ENCODE measurements around the gene PIGU. TPM values are rescaled to one million over a fixed set of nuclear protein-coding genes. Genes with fewer than 3 reads are reported as not detected.

PIGU gene
- polyA plus RNA-seq, 1 donor from 2014 or later, result 35.8 TPM

- H3K27ac ChIP-seq (ENCODE audit: low read length), result no peak overlapping the region
- H3K9ac ChIP-seq (ENCODE audit: low read length), result no peak overlapping the region
These were observed 95.3 kb downstream of the PIGU start for GRCh38 chr20:34581341-34582184.

GRCh38 chr20:34579979-34580940, 96.6 kb downstream of the PIGU start:
- TF ChIP-seq EZH2 (IDR thresholded peaks at IDR 0.05; ENCODE audit: borderline replicate concordance, insufficient read depth, low read length, poor library complexity, severe bottlenecking) (no peak), TAF1 (IDR thresholded peaks at IDR 0.05; ENCODE audit: low read depth) (no peak)
- Histone ChIP-seq H3K27me3 (ENCODE audit: insufficient read depth, low read depth, low read length) (no peaks in the 10 kb centered on the region), H3K4me3 (ENCODE audit: low read length) (no peak overlapping the region), H3K36me3 (ENCODE audit: insufficient read depth, low read length) (no peaks in the 10 kb centered on the region), H3K9ac (ENCODE audit: low read length) (no peak overlapping the region), H2AFZ (ENCODE audit: low read depth, low read length) (no peak overlapping the region), H3K79me2 (replicated peaks; ENCODE audit: insufficient read depth, low read length) (no peaks in the 10 kb centered on the region), H3K9me2 (ENCODE audit: insufficient read depth, low read length) (no peaks in the 10 kb centered on the region), H3K9me3 (ENCODE audit: low read length) (no peaks in the 10 kb centered on the region), H3K4me2 (ENCODE audit: low read length) (no peak overlapping the region), H3F3A (ENCODE audit: insufficient read depth, low read length, poor library complexity, severe bottlenecking) (no peaks in the 10 kb centered on the region), H3K27ac (ENCODE audit: low read length) (no peak overlapping the region), H4K20me1 (ENCODE audit: insufficient read depth) (no peaks in the 10 kb centered on the region)

More at GRCh38 chr20:34581341-34582184, 95.3 kb downstream of the PIGU start:
- no peaks in the 10 kb centered on the region for H4K20me1 ChIP-seq (ENCODE audit: insufficient read depth)
- no peaks in the 10 kb centered on the region for H3K79me2 ChIP-seq (replicated peaks; ENCODE audit: insufficient read depth, low read length)
- H3K9me3 ChIP-seq (ENCODE audit: low read length), result no peaks in the 10 kb centered on the region
- no peaks in the 10 kb centered on the region for H3K36me3 ChIP-seq (ENCODE audit: insufficient read depth, low read length)
- no peaks in the 10 kb centered on the region for H3K27me3 ChIP-seq (ENCODE audit: insufficient read depth, low read depth, low read length)
- TF ChIP-seq, protein P1, sequence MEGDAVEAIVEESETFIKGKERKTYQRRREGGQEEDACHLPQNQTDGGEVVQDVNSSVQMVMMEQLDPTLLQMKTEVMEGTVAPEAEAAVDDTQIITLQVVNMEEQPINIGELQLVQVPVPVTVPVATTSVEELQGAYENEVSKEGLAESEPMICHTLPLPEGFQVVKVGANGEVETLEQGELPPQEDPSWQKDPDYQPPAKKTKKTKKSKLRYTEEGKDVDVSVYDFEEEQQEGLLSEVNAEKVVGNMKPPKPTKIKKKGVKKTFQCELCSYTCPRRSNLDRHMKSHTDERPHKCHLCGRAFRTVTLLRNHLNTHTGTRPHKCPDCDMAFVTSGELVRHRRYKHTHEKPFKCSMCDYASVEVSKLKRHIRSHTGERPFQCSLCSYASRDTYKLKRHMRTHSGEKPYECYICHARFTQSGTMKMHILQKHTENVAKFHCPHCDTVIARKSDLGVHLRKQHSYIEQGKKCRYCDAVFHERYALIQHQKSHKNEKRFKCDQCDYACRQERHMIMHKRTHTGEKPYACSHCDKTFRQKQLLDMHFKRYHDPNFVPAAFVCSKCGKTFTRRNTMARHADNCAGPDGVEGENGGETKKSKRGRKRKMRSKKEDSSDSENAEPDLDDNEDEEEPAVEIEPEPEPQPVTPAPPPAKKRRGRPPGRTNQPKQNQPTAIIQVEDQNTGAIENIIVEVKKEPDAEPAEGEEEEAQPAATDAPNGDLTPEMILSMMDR (IDR thresholded peaks at IDR 0.05; ENCODE audit: poor library complexity, severe bottlenecking), result no peak
- TF ChIP-seq POLR2AphosphoS5 (IDR thresholded peaks at IDR 0.05) (no peak), TAF1 (IDR thresholded peaks at IDR 0.05; ENCODE audit: low read depth) (no peak), RAD21 (conservative IDR thresholded peaks at IDR 0.05) (no peak), EZH2 (IDR thresholded peaks at IDR 0.05; ENCODE audit: borderline replicate concordance, insufficient read depth, low read length, poor library complexity, severe bottlenecking) (no peak), MXI1 (conservative IDR thresholded peaks at IDR 0.05; ENCODE audit: poor library complexity, severe bottlenecking) (no peak), EP300 (conservative IDR thresholded peaks at IDR 0.05; ENCODE audit: poor library complexity, severe bottlenecking) (no peak), SMC3 (conservative IDR thresholded peaks at IDR 0.05; ENCODE audit: poor library complexity) (no peak)
- TF ChIP-seq, protein P2, sequence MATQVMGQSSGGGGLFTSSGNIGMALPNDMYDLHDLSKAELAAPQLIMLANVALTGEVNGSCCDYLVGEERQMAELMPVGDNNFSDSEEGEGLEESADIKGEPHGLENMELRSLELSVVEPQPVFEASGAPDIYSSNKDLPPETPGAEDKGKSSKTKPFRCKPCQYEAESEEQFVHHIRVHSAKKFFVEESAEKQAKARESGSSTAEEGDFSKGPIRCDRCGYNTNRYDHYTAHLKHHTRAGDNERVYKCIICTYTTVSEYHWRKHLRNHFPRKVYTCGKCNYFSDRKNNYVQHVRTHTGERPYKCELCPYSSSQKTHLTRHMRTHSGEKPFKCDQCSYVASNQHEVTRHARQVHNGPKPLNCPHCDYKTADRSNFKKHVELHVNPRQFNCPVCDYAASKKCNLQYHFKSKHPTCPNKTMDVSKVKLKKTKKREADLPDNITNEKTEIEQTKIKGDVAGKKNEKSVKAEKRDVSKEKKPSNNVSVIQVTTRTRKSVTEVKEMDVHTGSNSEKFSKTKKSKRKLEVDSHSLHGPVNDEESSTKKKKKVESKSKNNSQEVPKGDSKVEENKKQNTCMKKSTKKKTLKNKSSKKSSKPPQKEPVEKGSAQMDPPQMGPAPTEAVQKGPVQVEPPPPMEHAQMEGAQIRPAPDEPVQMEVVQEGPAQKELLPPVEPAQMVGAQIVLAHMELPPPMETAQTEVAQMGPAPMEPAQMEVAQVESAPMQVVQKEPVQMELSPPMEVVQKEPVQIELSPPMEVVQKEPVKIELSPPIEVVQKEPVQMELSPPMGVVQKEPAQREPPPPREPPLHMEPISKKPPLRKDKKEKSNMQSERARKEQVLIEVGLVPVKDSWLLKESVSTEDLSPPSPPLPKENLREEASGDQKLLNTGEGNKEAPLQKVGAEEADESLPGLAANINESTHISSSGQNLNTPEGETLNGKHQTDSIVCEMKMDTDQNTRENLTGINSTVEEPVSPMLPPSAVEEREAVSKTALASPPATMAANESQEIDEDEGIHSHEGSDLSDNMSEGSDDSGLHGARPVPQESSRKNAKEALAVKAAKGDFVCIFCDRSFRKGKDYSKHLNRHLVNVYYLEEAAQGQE (IDR thresholded peaks at IDR 0.05; ENCODE audit: borderline replicate concordance), result no peak
- no peaks in the 10 kb centered on the region for H3F3A ChIP-seq (ENCODE audit: insufficient read depth, low read length, poor library complexity, severe bottlenecking)
- no peaks in the 10 kb centered on the region for H3K9me2 ChIP-seq (ENCODE audit: insufficient read depth, low read length)
- H2AFZ ChIP-seq (ENCODE audit: low read depth, low read length), result no peak overlapping the region
- H3K4me2 ChIP-seq (ENCODE audit: low read length), result no peak overlapping the region
- no peak overlapping the region for H3K4me3 ChIP-seq (ENCODE audit: low read length)
